Fibroblast of skin of scalp (primary cell): ENCODE results near the gene FMO5. TPM values are rescaled to one million over a fixed set of nuclear protein-coding genes. Genes with fewer than 3 reads are reported as not detected.
"Not testable (repeated sequence)": the region's sequence is repeated elsewhere in the genome, so short reads cannot be mapped to it uniquely, and the experiment has no call there.

Experiments
- DNase-seq: peaks from one replicate; pipeline ENCODE4 v3.0.0-alpha.2; 2013
- polyA plus RNA-seq, 2 experiments: library from polyadenylated mRNA; unstranded; fragments of 120-200 nt; gene quantifications; one replicate each; pipeline ENCODE4 v1.2.1, GENCODE V29; 2013; ENCODE audit not compliant: insufficient read length in 2 of 2

The FMO5 gene, protein sequence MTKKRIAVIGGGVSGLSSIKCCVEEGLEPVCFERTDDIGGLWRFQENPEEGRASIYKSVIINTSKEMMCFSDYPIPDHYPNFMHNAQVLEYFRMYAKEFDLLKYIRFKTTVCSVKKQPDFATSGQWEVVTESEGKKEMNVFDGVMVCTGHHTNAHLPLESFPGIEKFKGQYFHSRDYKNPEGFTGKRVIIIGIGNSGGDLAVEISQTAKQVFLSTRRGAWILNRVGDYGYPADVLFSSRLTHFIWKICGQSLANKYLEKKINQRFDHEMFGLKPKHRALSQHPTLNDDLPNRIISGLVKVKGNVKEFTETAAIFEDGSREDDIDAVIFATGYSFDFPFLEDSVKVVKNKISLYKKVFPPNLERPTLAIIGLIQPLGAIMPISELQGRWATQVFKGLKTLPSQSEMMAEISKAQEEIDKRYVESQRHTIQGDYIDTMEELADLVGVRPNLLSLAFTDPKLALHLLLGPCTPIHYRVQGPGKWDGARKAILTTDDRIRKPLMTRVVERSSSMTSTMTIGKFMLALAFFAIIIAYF
- 1.2 TPM for polyA plus RNA-seq (2013, experiment 1 of 2; ENCODE audit: insufficient read length)
- 1.0 TPM for polyA plus RNA-seq (2013, experiment 2 of 2; ENCODE audit: insufficient read length)

DNA sequence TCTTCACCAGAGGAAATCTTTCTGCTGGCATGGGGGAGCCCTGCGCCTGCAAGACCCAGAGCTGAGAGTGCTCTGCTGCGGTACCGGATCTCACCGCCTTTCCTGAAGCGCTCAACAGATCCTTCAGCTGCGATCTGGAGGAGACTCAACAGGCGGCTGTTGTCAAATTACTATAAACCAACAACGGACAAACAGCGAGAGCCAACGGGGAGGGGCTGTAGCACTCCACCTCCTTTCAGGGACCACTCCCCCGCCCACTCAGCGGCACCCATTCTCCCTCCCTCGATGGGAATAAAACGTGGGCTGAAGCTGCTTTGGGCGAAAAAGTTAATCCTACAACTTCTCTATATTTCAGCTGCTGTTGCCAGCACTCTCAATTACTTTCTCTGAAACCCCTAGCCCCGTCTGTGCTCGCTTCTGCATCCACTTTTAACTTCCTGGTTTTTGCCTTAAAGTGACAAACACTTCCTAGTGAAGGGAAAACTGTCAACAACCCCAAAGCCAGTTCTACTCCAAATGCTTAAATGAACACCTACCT, at the start of gene FMO5:
TSS of gene FMO5 (minus strand) at position 147 of the 538 bp plus-strand sequence. CDS start 310 bp downstream, outside the sequence.
- peak; percentile 55 for DNase-seq

DNA sequence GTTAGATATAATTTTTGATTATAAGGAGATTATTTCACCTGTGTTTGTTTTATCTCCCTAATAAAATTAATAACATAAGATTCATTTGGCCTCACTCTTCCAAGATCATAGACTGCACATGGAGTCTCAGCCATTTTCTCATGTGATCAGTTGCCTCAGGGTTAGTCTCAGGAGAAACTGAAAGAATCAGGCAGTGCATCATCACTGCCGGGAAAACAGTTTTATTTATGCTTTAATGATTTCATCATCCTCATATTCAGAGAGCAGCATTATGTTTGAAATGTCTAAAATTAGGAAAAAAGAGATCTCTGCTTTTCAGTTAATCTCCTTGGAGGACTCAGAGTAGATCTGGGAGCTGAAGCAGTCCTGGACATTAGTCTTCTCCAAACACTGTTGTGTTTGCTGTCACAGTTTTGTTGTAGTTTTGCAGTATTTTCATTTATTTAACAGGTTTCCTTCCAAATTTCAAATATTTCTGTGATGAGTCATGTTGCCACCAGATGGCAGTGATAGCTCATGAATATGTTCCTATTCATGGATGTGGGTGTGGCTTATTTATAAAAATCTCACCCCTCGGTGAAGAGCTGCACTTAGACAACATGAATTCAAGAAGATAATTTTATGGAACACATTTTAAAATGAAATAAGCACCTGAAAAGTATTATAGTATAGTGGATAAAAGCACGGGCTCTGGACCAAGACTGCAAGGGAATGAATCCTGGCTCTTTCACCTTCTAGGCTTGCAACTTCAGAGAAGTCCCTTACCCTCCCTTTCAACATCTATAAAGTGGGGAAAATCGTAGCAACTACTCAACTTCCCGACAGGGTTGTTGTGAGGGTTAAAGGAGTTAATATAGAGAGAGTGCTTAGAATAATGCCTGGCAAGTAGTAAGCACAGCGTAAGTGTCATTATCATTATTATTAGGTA, 48.5 kb upstream of the FMO5 start:
- peak; percentile 84 for DNase-seq

DNA sequence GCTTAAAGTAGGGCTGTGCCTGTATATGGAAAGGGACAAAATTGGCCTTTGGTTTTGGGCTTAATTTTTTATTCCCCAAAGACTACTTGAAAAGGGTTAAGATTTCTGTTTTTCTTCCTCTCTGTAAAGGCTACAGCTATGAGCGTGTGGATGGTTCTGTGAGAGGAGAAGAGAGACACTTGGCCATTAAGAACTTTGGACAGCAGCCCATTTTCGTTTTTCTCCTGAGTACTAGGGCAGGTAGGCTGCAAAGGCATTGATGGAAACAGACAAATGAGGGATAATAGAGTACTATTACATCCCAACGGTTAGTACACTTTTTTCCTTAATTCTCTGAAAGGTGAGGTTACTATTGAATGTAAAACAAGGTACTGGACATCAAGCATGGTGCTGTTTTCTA, 46.9 kb upstream of the FMO5 start:
- DNase-seq, result no peak

DNA sequence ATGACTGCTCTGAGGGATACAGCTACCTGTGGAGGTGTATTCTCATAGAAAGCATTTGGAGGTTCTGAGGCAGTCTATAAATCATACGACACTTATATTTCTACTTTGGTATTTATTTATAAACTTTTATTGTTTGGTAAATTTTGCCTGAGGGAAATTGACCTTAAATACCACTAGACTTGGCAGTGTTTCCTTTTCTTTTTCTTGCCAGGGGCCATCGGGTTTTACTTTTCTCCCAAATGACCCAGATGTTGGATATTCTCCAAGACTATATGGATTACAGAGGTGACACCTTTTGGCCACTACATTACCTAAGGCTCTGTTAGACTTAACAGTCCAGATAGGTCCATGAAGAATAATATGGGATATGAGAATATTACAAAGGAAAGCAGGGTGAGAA, 45.6 kb upstream of the FMO5 start:
- DNase-seq, result no peak

DNA sequence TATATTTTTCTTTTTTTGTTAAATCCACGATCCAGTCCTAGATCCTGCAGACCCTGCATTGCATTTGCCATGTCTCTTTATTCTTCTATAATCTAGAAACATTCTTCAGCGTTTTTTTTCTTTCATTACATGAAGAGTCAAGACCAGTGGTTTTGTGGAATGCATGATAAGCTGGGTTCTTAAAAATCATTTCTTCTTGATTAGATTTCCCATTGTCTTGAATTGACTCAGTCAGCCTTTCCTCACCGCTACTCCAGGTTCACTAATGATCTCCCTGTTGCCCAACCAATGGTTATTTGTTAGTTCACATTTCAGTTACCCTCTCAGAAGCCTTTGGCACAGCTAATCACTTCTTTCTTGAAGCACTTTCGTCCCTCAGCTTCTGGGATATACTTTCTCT, 42.6 kb upstream of the FMO5 start:
- no peak for DNase-seq

DNA sequence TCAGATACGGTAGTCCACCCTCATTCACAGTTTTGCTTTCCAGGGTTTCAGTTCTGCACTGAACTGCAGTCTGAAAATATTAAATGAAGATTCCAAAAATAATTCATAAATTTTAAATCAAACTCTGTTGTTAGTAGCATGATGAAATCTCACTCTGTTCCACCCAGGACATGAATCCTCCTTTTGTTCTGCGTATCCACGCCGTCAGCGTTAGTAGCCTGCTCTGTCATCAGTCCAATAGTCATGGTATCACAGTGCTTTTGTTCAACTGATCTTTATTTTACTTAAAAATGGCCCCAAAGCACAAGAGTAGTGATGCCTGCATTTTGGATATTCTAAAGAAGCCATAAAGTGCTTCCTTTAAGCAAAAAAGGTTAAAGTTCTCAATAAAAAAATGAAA, 41.2 kb upstream of the FMO5 start:
- DNase-seq, result no peak

DNA sequence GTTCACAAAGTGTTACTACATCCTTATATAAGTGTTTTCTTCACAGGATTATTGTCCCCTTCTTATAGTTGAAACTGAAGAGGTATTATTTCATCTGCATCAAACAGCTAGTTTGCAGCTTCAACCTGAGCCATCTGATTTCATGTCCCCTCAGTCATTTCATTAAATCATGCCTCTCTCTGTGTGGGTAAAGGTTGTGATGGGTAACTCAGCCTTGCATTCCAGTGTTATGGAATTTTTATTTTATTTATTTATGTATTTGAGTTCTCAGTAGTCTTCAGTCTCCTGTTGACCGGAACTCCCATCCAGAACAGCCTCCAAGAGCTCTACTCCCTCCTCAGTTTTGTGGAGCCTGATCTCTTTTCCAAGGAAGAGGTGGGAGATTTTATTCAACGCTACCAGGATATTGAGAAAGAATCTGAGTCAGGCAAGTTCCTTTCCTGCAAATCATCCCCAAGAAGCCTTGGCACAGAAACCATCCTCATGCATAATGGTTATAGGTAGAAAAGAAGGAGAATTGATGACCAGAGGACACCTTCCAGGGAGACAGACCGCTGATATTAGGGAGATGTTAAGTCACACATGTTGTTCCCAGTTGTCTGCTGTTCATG, 39.1 kb upstream of the FMO5 start:
- DNase-seq, result peak; percentile 12

DNA sequence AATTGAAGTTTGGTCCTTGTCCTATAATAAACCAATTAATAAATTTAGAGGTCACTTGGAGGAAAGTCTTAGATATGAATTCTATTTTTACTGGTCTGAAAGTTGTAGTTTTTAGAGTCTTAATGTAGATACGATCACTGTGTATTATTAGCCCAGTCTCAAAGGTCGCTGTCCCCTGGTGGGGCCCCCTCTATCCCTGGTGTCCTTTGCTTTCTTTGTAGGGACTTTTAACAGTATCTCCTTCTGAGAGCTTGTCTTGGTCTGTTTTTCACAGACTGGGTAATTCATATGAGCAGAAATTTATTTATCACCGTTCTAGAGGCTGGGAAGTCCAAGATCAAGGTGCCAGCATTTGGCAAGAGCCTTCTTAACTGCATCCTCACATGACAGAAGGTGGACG, 35.8 kb upstream of the FMO5 start:
- no peak for DNase-seq

DNA sequence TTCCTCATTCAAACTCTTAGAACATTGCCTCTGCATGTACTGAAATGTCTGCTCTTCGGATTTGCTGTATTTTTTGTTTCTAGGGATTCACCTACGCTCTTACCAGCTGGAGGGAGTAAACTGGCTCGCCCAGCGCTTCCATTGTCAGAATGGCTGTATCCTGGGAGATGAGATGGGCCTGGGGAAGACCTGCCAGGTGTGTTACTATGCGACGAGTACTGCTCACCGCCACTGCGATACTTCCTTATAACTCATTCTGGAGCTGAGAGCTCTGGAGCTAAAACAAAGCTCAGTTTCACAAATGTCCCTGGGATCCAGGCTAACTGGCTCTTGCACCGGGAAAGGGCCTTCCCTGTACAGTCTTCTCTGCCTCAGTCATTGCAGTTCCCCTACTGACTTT, 27.4 kb upstream of the FMO5 start:
- no peak for DNase-seq

DNA sequence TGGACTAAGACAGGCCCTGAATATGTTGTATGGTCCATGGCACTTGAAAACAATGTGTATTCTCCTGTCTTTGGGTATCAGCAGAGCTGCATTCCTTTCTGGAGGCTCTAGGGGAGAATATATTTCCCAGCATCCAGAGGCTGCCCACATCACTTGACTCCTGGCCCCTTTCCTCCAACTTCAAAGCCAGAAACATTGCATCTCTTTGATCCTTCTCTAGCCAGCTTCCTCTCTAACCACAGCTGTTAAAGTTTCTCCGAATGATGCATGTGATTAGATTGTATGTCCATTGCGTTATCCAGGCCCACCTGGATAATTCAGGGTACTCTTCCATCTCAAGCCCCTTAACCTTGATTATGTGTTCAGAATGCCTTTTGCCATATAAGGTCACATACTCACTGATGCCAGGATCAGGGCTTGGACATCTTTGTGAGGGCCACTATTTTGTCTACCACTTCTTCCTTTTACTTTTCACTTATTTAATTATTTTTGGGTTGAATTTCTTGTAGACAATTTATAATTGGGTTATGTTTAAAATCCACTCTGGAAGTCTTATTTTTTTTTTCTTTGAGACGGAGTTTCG, 22.6 kb upstream of the FMO5 start:
- DNase-seq, result no peak

DNA sequence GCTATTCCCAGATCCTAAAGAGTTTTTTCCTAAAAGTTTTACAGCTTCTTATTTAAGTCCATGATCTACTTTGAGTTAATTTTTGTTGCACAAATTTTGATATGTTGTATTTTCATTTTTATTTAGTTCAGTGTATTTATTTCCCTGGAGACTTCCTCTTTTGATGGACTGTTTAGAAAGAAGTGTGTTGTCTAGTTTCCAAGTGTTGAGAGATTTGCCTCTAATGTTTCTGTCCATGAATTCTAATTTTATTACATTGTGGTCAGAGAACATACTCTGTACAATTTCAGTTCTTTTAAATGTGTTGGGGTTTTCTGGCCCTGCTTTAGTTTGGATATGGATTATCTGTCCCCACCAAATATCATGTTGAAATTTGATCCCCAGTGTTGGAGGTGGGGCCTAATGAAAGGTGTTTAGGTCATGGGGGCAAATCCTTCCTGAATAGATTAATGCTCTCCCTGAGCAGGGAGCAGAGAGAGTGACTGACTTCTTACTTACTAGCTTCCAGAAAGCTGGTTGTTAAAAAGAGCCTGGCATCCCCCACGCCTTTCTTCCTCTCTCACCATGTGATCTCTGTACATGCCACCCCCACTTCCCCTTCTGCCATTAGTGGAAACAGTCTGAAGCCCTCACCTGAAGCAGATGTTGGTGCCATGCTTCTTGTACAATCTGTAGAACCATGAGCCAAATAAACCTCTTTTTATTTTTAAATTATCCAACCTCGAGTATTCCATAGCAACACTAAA, 21.9 kb upstream of the FMO5 start:
- DNase-seq, result no peak

DNA sequence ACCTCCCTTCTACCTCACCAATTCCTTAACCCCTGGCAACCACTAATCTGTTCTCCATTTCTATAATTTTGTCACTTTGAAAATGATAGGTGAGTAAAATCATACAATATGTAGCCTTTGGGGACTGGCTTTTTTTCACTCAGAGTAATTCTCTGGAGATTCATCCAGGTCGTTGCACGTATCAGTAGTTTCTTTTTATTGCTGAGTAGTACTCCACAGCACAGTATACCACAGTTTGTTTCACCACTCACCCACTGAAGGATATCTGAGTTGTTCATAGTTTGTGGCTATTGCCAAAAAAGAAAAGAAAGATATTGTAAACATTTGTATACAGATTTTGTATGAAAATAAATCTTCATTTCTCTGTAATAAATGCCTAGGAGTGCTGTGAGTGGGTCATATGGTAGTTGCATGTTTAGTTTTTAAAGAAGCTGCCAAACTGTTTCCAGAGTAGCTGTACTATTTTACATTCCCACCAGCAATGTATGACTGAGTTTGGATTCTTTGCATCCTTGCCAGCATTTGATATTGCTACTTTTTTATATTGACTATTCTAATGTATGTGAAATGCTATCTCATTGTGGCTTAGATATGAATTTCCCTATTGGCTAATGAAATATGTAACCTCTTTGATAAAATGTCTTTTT, 21.0 kb upstream of the FMO5 start:
- DNase-seq, result peak; percentile 17

DNA sequence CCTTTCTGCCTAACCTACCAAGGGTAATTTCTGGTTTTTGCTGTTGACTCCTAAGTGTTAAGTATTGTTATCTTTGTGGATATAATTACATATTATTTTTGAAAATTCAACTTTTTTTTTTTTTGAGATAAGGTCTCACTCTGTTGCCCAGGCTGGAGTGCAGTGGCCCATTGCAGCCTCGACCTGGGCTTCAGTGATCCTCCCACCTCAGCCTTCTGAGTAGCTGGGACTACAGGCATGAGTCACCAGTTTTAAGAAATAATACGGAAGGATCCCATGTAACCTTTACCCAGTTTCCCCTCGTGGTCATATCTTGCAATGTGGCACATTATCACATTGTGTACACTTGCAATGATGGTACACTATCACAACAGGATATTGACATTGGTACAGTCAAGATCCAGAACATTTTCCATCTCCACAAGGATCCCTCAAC, 20.5 kb upstream of the FMO5 start:
- DNase-seq, result no peak

DNA sequence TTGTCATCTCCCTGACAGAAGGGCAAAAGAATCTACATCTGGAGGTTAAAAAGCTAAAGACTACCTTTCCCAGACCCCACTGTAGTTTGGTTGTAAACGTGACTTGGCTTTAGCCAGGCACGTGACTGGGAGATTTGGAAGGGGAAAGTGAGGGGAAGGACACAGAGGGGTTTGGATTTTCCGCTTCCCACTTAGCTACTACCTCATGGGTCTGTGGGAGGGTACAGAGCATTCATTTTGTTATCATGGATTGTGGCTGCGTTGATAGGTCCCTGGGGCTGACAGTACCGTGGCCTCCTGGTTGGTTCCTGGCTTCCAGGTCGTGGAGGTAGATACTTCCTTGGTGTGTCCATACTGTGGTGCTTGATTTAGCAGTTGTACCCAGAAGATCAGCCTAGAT, 20.0 kb upstream of the FMO5 start:
- DNase-seq, result no peak

DNA sequence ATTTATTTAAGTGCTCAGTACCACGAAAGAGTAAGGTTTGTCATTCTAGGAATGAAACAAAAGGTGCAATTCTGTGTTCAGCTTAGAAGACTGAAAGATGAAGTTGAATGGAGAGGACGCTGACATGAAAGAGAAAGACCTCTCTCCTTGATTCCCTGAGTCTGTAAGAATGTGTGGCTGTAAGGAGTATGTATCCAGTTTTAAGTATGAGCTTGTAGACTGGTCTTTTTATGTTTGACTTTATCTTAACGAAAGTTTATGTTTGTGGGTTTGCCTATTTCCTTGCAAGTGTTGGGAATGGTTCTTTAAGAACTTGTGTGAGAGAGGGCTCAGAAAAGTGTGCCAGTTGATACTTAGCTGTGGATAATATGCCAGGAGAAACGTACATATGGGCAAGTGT, 18.7 kb upstream of the FMO5 start:
- no peak for DNase-seq

DNA sequence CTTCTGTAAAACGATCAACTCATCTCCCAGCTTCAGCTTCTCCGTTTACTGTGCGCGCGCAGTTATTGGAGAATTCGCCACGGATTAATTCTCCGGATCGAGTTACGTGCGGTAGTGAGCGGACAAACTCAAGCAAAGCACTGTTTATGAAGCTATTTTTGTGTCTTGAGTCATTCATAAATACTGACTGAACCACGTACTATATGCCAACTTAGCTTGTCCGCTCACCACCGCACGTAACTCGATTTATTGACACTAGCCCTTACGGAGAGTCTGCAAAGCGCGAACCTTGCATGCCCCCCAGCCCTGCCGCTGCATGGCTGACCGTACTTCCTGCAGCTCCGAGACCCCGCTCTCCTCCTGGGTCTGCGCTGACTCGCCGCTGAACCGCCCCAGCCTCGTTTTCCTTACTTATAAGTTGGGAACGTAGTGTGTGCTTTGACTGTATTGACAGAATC, 18.1 kb upstream of the FMO5 start:
- DNase-seq, result no peak

DNA sequence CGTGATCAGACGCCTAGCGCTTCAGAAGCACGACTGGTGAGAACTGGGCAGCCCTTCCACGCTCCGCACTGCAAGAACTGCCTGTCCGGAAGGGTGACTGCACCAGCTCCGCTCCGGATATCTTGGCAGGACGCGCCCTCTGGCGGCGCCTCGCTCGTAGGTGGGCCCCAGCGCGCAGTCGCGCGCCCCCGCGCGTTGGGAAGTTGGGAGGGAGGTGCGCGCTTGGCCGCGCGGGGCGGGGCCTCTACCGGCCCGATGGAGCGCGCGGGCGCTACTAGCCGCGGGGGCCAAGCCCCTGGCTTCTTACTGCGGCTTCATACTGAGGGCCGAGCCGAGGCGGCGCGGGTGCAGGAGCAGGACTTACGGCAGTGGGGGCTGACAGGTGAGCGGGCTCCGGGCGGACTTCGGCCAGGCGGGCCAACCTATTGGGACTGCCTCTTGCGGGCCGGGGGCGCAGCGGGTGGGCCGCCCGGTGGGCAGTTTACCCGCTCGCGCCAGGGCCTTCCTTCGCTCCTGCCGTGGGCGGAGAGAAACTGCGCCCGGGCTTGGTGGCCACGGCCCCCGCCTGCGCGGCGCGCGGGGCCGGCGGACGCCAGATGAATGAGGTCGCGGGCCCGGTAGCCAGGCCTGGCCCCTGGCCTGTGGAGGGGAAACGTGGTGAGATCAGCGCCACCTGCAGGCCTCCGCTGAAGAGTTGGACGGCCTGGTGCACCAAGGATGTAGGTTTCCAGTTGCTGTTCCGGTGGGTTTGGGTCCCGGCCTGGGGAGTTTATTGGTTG, 17.5 kb upstream of the FMO5 start, which contains the start of gene CHD1L:
TSS of gene CHD1L (plus strand) at position 236 of the 779 bp plus-strand sequence. CDS start at position 256, 20 bp downstream.
- peak; percentile 95 for DNase-seq

DNA sequence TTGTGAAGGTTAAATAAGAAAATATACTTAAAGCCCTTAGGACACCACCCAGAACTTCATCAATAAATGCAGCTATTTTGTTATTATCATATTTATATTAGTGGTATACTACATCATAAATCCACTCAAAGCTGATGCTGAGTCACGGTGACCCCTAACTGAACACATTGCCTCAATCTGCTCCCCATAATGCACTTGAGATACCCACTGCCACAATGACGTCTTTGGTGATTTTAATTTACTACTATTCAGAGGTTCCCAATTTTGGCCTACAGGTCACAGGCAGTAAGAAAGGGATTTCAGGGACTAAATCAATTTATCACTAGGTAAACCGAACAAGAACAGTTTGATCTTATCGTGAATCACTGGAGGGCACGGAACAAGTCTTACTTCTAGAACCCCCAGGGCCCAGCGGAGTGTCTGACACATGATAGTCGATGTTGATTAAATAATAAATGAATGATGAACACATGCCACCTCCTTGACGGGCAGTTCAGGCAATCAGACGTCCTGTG, 16.9 kb upstream of the FMO5 start:
- DNase-seq, result no peak

DNA sequence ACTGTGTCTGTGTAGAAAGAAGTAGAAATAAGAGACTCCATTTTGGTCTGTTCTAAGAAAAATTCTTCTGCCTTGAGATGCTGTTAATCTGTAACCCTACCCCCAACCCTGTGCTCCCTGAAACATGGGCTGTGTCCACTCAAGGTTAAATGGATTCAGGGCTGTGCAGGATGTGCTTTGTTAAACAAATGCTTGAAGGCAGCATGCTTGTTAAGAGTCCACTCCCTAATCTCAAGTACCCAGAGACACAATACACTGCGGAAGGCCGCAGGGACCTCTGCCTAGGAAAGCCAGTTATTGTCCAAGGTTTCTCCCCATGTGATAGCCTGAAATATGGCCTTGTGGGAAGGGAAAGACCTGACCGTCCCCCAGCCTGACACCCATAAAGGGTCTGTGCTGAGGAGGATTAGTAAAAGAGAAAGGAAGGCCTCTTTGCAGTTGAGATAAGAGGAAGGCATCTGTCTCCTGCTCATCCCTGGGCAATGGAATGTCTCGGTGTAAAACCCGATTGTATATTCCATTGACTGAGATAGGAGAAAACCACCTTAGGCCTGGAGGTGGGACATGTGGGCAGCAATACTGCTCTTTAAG, 15.1 kb upstream of the FMO5 start:
- DNase-seq, result not testable (repeated sequence)
